ENCODE measurements around the gene USP24.

DNA sequence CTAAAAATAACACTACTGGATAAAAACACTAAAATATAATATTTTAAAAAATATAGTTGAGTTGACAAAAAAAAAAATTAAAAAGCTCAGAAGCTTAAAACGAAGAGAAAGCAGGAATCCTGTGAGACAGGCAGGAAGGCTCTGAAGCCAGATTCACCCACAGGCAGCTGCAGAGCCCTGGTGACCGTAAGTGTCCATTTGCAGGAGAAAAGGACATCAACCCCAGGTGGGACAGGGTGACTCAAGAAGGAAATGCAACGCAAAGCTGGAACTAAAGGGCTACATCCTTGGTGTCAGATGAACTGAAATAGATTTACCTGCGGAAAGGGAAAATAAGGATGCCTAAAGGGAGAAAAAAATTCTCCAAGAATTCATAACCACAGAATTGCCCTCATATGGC is 46.8 kb downstream of the USP24 start:
- TF ChIP-seq CTCF (IDR thresholded peaks at IDR 0.05; ENCODE audit: insufficient read depth, low read depth, low read length) (no peak), EZH2 (IDR thresholded peaks at IDR 0.05; ENCODE audit: insufficient read depth, low read length) (no peak)

Data from astrocyte (in vitro differentiated cells and primary cell).